HG03103 (cell line): ENCODE data around the gene FAM78A.

Source experiments
- ATAC-seq: cut with Tn5 transposase; IDR thresholded peaks from one replicate; pipeline ENCODE4 v1.9.1; 2021; ENCODE audit warnings: low read depth; ENCODE audit not compliant: unreplicated experiment

The FAM78A gene

GRCh38 chr9:131240047-131240921 is 36.0 kb downstream of the FAM78A start:
- no peak for ATAC-seq

GRCh38 chr9:131239161-131239975 is 36.9 kb downstream of the FAM78A start:
- ATAC-seq, result no peak

- no peak for ATAC-seq
Measured at GRCh38 chr9:131238402-131239021, 37.8 kb downstream of the FAM78A start.

GRCh38 chr9:131237931-131238401 is 38.3 kb downstream of the FAM78A start:
- ATAC-seq, result peak; percentile 82

- ATAC-seq, result no peak
Measured at GRCh38 chr9:131237291-131237690, 39.0 kb downstream of the FAM78A start.

- no peak for ATAC-seq
Measured at GRCh38 chr9:131236761-131237160, 39.5 kb downstream of the FAM78A start.

GRCh38 chr9:131236161-131236560 is 40.1 kb downstream of the FAM78A start:
- no peak for ATAC-seq

- ATAC-seq, result no peak
Measured at GRCh38 chr9:131235480-131235851, 40.8 kb downstream of the FAM78A start.

- no peak for ATAC-seq
Measured at GRCh38 chr9:131234799-131235479, 41.4 kb downstream of the FAM78A start.

- ATAC-seq, result no peak
Measured at GRCh38 chr9:131233995-131234394, 42.3 kb downstream of the FAM78A start.

- ATAC-seq, result no peak
Measured at GRCh38 chr9:131233556-131233955, 42.8 kb downstream of the FAM78A start.

GRCh38 chr9:131228988-131229387 is 47.3 kb downstream of the FAM78A start:
- no peak for ATAC-seq

GRCh38 chr9:131227959-131228460 is 48.3 kb downstream of the FAM78A start:
- ATAC-seq, result no peak

GRCh38 chr9:131227112-131227958 is 49.0 kb downstream of the FAM78A start:
- ATAC-seq, result no peak

- no peak for ATAC-seq
Measured at GRCh38 chr9:131226226-131226625, 50.1 kb downstream of the FAM78A start.

- ATAC-seq, result no peak
Measured at GRCh38 chr9:131222460-131222859, 53.9 kb downstream of the FAM78A start.

- no peak for ATAC-seq
Measured at GRCh38 chr9:131220485-131220884, 55.8 kb downstream of the FAM78A start.

- no peak for ATAC-seq
Measured at GRCh38 chr9:131218370-131218769, 57.9 kb downstream of the FAM78A start.

- ATAC-seq, result no peak
Measured at GRCh38 chr9:131217331-131218031, 58.8 kb downstream of the FAM78A start.
